SH-SY5Y (cell line): ENCODE measurements around the gene NAPG.

Experiments used
- GATA2 ChIP-seq: IDR thresholded peaks from 2 replicates; pipeline ENCODE4 v1.6.1; 2011; ENCODE audit warnings: mild to moderate bottlenecking, low read depth, low read length
- GATA3 ChIP-seq: IDR thresholded peaks from 2 replicates; pipeline ENCODE4 v1.6.1; 2011; ENCODE audit warnings: low read depth, mild to moderate bottlenecking, low read length, moderate library complexity

NAPG gene

GRCh38 chr18:10588975-10589374 is 63.1 kb downstream of the NAPG start:
- TF ChIP-seq GATA2 (no peak), GATA3 (no peak)

- no peak for TF ChIP-seq GATA3
- no peak for TF ChIP-seq GATA2
These were observed 64.6 kb downstream of the NAPG start for GRCh38 chr18:10590412-10590811.

- no peak for TF ChIP-seq GATA3
- no peak for TF ChIP-seq GATA2
These were observed 66.1 kb downstream of the NAPG start for GRCh38 chr18:10591896-10592295.
